Measurements from ENCODE around the gene DIAPH3. TPM values are rescaled to one million over a fixed set of nuclear protein-coding genes. Genes with fewer than 3 reads are reported as not detected.

Gene DIAPH3
- total and polyA plus RNA-seq, 2 donors (not counting 1 experiment from before 2014, with no cell fraction given) = 0.03 to 0.10 TPM

DNA sequence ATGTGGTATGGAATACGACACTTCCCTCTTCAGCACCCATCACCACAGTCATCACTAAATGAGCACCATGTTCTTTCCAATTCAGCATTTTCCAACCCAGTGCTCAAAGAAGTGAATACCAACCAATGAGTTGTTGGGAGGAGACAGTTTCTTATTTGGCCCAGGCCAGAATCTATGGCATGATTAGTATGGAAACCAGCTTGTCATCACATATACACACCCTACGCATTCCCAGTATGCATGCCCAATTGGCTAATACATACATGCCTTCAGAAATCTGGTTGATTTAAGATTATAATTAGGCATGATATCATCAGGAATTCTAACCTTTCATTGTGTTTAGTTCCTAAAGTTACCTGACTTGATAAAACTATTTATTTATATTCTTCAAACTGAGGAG lies 430.0 kb downstream of the DIAPH3 start:
- H3K4me3 Mint-ChIP-seq = no peak overlapping the region

DNA sequence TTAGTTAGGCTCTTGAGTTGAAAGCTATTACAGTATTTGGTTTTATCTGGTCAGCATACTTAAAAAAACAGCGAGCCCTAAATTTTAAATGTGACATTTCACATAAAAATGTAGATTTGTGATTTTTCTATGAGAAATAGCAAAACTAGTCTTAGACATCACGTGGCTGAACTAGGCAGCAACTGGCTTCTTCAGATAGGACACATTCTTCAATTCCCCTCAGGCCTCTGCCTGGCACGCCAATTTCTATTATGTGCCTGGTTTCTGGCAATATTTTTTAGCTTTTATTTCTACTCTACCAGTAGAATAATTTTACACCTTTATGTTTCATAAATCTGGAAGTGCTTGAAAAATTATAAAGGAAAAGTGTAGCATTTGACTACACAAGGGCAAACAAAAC lies 433.7 kb downstream of the DIAPH3 start:
- no peak overlapping the region for H3K27ac Mint-ChIP-seq
- no peak overlapping the region for H3K4me3 ChIP-seq (ENCODE audit: control extremely low read depth in 1 of 5, extremely low read depth in 1 of 5, insufficient read depth in 1 of 5, low read depth in 2 of 5, low read length in 4 of 5)
- peaks cover 5% of the 10 kb centered on the region for H3K4me1 Mint-ChIP-seq
- no peak overlapping the region for H2AFZ ChIP-seq (ENCODE audit: insufficient read depth, low read depth, low read length, poor library complexity, severe bottlenecking)
- ATAC-seq (ENCODE audit: low read depth) = no peak
- peaks cover 0 to 5% of the 10 kb centered on the region in 2 donors for H3K4me1 ChIP-seq (ENCODE audit: control insufficient read depth in 2 of 2, insufficient read depth in 2 of 2, low read length in 2 of 2)
- no peaks in the 10 kb centered on the region for H3K79me2 ChIP-seq (ENCODE audit: control insufficient read depth, insufficient read depth, low read length)
- H4K20me1 ChIP-seq (ENCODE audit: control insufficient read depth, insufficient read depth, low read length, poor library complexity, severe bottlenecking) = no peaks in the 10 kb centered on the region
- no peak overlapping the region for H3K9ac ChIP-seq (ENCODE audit: low read length)
- WGBS (ENCODE audit: insufficient coverage) = no CpG with 5 or more reads among the region's 3 CpGs
- H3K27ac ChIP-seq (ENCODE audit: low read length in 2 of 2) = no peak overlapping the region
- no peaks in the 10 kb centered on the region for H3K27me3 Mint-ChIP-seq
- H3K36me3 ChIP-seq (replicated peaks in 1 of 2; ENCODE audit: control extremely low read depth in 1 of 2, control insufficient read depth in 1 of 2, extremely low read depth in 1 of 2, insufficient read depth in 2 of 2, low read length in 1 of 2) = no peaks in the 10 kb centered on the region
- intact Hi-C loops (cut with micrococcal nuclease) = no loop called here
- H3K4me3 Mint-ChIP-seq = no peak overlapping the region
- no peak overlapping the region for H3K4me2 ChIP-seq (replicated peaks; ENCODE audit: low read depth, low read length, poor library complexity, severe bottlenecking)
- TF ChIP-seq, protein P1, sequence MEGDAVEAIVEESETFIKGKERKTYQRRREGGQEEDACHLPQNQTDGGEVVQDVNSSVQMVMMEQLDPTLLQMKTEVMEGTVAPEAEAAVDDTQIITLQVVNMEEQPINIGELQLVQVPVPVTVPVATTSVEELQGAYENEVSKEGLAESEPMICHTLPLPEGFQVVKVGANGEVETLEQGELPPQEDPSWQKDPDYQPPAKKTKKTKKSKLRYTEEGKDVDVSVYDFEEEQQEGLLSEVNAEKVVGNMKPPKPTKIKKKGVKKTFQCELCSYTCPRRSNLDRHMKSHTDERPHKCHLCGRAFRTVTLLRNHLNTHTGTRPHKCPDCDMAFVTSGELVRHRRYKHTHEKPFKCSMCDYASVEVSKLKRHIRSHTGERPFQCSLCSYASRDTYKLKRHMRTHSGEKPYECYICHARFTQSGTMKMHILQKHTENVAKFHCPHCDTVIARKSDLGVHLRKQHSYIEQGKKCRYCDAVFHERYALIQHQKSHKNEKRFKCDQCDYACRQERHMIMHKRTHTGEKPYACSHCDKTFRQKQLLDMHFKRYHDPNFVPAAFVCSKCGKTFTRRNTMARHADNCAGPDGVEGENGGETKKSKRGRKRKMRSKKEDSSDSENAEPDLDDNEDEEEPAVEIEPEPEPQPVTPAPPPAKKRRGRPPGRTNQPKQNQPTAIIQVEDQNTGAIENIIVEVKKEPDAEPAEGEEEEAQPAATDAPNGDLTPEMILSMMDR (IDR thresholded peaks at IDR 0.05) = no peak
- TF ChIP-seq EZH2 (IDR thresholded peaks at IDR 0.05; ENCODE audit: borderline replicate concordance, insufficient read depth, low read depth, low read length, poor library complexity, severe bottlenecking) = no peak
- ChIA-PET CTCF (no interaction called here), POLR2A (no interaction called here)
- no peaks in the 10 kb centered on the region for H3K9me3 Mint-ChIP-seq (ENCODE audit: insufficient read depth)
- DNase-seq = no peak
- H3K9me3 ChIP-seq (ENCODE audit: control extremely low read depth in 1 of 3, control insufficient read depth in 2 of 3, insufficient read depth in 1 of 3, low read length in 2 of 3) = no peaks in the 10 kb centered on the region
- no peaks in the 10 kb centered on the region for H3K27me3 ChIP-seq (replicated peaks in 1 of 4; ENCODE audit: control extremely low read depth in 1 of 4, control insufficient read depth in 3 of 4, insufficient read depth in 4 of 4, low read length in 3 of 4)

More for the DNA sequence above, 430.0 kb downstream of the DIAPH3 start:
- peaks cover 5% of the 10 kb centered on the region for H3K4me1 Mint-ChIP-seq
- H4K20me1 ChIP-seq (ENCODE audit: control insufficient read depth, insufficient read depth, low read length, poor library complexity, severe bottlenecking) = no peaks in the 10 kb centered on the region
- ChIA-PET POLR2A (no interaction called here), CTCF (no interaction called here)
- no peak overlapping the region for H3K9ac ChIP-seq (ENCODE audit: low read length)
- no peak overlapping the region for H3K27ac ChIP-seq (ENCODE audit: low read length in 2 of 2)
- no peaks in the 10 kb centered on the region for H3K27me3 Mint-ChIP-seq
- WGBS (ENCODE audit: insufficient coverage) = 100% methylated on average over 1 of the region's 2 CpGs
- intact Hi-C loops (cut with micrococcal nuclease) = no loop called here
- no peak overlapping the region for H2AFZ ChIP-seq (ENCODE audit: insufficient read depth, low read depth, low read length, poor library complexity, severe bottlenecking)
- ATAC-seq (ENCODE audit: low read depth) (no peak), DNase-seq (no peak)
- H3K4me2 ChIP-seq (replicated peaks; ENCODE audit: low read depth, low read length, poor library complexity, severe bottlenecking) = no peak overlapping the region
- no peaks in the 10 kb centered on the region for H3K9me3 Mint-ChIP-seq (ENCODE audit: insufficient read depth)
- no peak overlapping the region for H3K4me3 ChIP-seq (ENCODE audit: control extremely low read depth in 1 of 5, extremely low read depth in 1 of 5, insufficient read depth in 1 of 5, low read depth in 2 of 5, low read length in 4 of 5)
- no peak overlapping the region for H3K27ac Mint-ChIP-seq
- no peaks in the 10 kb centered on the region for H3K9me3 ChIP-seq (ENCODE audit: control extremely low read depth in 1 of 3, control insufficient read depth in 2 of 3, insufficient read depth in 1 of 3, low read length in 2 of 3)
- no peak for TF ChIP-seq EZH2 (IDR thresholded peaks at IDR 0.05; ENCODE audit: borderline replicate concordance, insufficient read depth, low read depth, low read length, poor library complexity, severe bottlenecking)
- TF ChIP-seq, protein P1 (IDR thresholded peaks at IDR 0.05) = no peak
- no peaks in the 10 kb centered on the region for H3K36me3 ChIP-seq (replicated peaks in 1 of 2; ENCODE audit: control extremely low read depth in 1 of 2, control insufficient read depth in 1 of 2, extremely low read depth in 1 of 2, insufficient read depth in 2 of 2, low read length in 1 of 2)
- peaks cover 0 to 5% of the 10 kb centered on the region in 2 donors for H3K4me1 ChIP-seq (ENCODE audit: control insufficient read depth in 2 of 2, insufficient read depth in 2 of 2, low read length in 2 of 2)
- H3K27me3 ChIP-seq (replicated peaks in 1 of 4; ENCODE audit: control extremely low read depth in 1 of 4, control insufficient read depth in 3 of 4, insufficient read depth in 4 of 4, low read length in 3 of 4) = no peaks in the 10 kb centered on the region
- H3K79me2 ChIP-seq (ENCODE audit: control insufficient read depth, insufficient read depth, low read length) = no peaks in the 10 kb centered on the region
